AG04450 (cell line): ENCODE data around the gene DHRS4L2. TPM values are rescaled to one million over a fixed set of nuclear protein-coding genes. Genes with fewer than 3 reads are reported as not detected.
"Not testable (repeated sequence)": the region's sequence is repeated elsewhere in the genome, so short reads cannot be mapped to it uniquely, and the experiment has no call there.

Experiments
- CTCF ChIA-PET: fragments of 300-600, 350-600 bp; formaldehyde crosslinking; extraction: SDS; loops from one replicate; lab custom pipeline; 2022; ENCODE audit warnings: antibody characterized with exemption, inconsistent platforms; lab: Charles Lee
- POLR2A ChIA-PET: fragments of 350-600 bp; formaldehyde crosslinking; extraction: SDS; loops from one replicate; lab custom pipeline; 2021; ENCODE audit warnings: antibody characterized with exemption, inconsistent platforms; lab: Yijun Ruan, JAX
- DNase-seq: peaks from one replicate; pipeline ENCODE4 v3.0.0-alpha.2; 2011; ENCODE audit warnings: low read depth, low spot score
- H3K27ac ChIP-seq: one replicate; pipeline ENCODE4 v1.5.1; 2012; ENCODE audit warnings: low read depth, low read length, control low read depth
- H3K27me3 ChIP-seq: one replicate; pipeline ENCODE4 v1.6.0; 2012; ENCODE audit warnings: low read length; ENCODE audit not compliant: control insufficient read depth, insufficient read depth
- H3K4me3 ChIP-seq: 2 replicates; pipeline ENCODE4 v1.5.1; 2011; ENCODE audit warnings: mild to moderate bottlenecking, low read depth, low read length, control low read depth
- H3K9me3 ChIP-seq: 2 replicates; pipeline ENCODE4 v1.5.1; 2012; ENCODE audit warnings: low read length; ENCODE audit not compliant: control insufficient read depth, insufficient read depth
- CTCF ChIP-seq: IDR thresholded peaks from 2 replicates; pipeline ENCODE4 v1.5.1; 2011; ENCODE audit warnings: low read depth, low read length, control low read depth, inconsistent platforms
- polyA plus RNA-seq: library from polyadenylated mRNA; depleted of rRNA; stranded (reverse); fragments of >200 nt; gene quantifications from 2 replicates; pipeline ENCODE4 v1.2.3, GENCODE V29; 2011

The DHRS4L2 gene
- polyA plus RNA-seq, 1 experiment = 14.8 TPM

- H3K4me3 ChIP-seq = peak within 1 kb of the TSS; percentile 93
- peaks cover 6% of the 10 kb centered on the region for H3K9me3 ChIP-seq
- H3K27ac ChIP-seq = peak within 1 kb of the TSS; percentile 31
- DNase-seq = peak; percentile 43
- H3K27me3 ChIP-seq = no peaks in the 10 kb centered on the region
- peak; percentile 93 for TF ChIP-seq CTCF
- ChIA-PET POLR2A (no interaction called here), CTCF (interaction anchor here (0.7 to 1.6 kb wide), 5 partner anchors 21 to 975 kb away, joined by 3 to 8 read pairs (median 3); no protein-coding TSS in a partner anchor)
Observed at GRCh38 chr14:23953464-23954278, 35.1 kb upstream of the DHRS4L2 start, which contains the start of gene DHRS4. Gene DHRS4, plus strand, starts transcription at chr14:23953770. Its CDS starts 19 bp downstream, at chr14:23953789.

GRCh38 chr14:23954279-23954614, 34.5 kb upstream of the DHRS4L2 start:
- DNase-seq, H3K27ac ChIP-seq, H3K27me3 ChIP-seq, H3K9me3 ChIP-seq, POLR2A ChIA-PET: not testable (repeated sequence)
- peak overlapping the region; percentile 93 for H3K4me3 ChIP-seq
- CTCF ChIA-PET = interaction anchor here (0.6 to 1.6 kb wide), 6 partner anchors 8 to 1102 kb away, joined by 3 to 8 read pairs (median 3); no protein-coding TSS in a partner anchor

GRCh38 chr14:23954965-23955364, 33.8 kb upstream of the DHRS4L2 start:
- not testable (repeated sequence) for H3K4me3 ChIP-seq
- CTCF ChIA-PET = interaction anchor here (0.6 to 1.6 kb wide), 5 partner anchors 9 to 1103 kb away, joined by 3 to 8 read pairs (median 3); no protein-coding TSS in a partner anchor

GRCh38 chr14:23955811-23956210, 32.9 kb upstream of the DHRS4L2 start:
- DNase-seq, POLR2A ChIA-PET, H3K27ac ChIP-seq, H3K9me3 ChIP-seq, CTCF ChIA-PET, H3K4me3 ChIP-seq, H3K27me3 ChIP-seq: not testable (repeated sequence)

More at GRCh38 chr14:23954965-23955364, 33.8 kb upstream of the DHRS4L2 start:
- H3K27me3 ChIP-seq, DNase-seq, H3K27ac ChIP-seq, H3K9me3 ChIP-seq, POLR2A ChIA-PET: not testable (repeated sequence)

GRCh38 chr14:23957913-23958569, 30.7 kb upstream of the DHRS4L2 start:
- CTCF ChIA-PET = interaction anchor here (0.7 kb wide), 1 partner anchor 48 kb away, joined by 3 read pairs; no protein-coding TSS in a partner anchor
- H3K27me3 ChIP-seq, POLR2A ChIA-PET, H3K4me3 ChIP-seq, H3K27ac ChIP-seq, DNase-seq, H3K9me3 ChIP-seq: not testable (repeated sequence)

- H3K9me3 ChIP-seq, H3K27me3 ChIP-seq, H3K4me3 ChIP-seq, CTCF ChIA-PET, H3K27ac ChIP-seq, POLR2A ChIA-PET, DNase-seq: not testable (repeated sequence)
Observed at GRCh38 chr14:23960899-23961298, 27.8 kb upstream of the DHRS4L2 start.

- H3K27ac ChIP-seq, POLR2A ChIA-PET, DNase-seq, H3K4me3 ChIP-seq, CTCF ChIA-PET, H3K27me3 ChIP-seq, H3K9me3 ChIP-seq: not testable (repeated sequence)
Observed at GRCh38 chr14:23961704-23962103, 27.0 kb upstream of the DHRS4L2 start.

- POLR2A ChIA-PET, H3K4me3 ChIP-seq, H3K27ac ChIP-seq, DNase-seq, H3K27me3 ChIP-seq, H3K9me3 ChIP-seq, CTCF ChIA-PET: not testable (repeated sequence)
Observed at GRCh38 chr14:23969130-23969480, 19.6 kb upstream of the DHRS4L2 start.

GRCh38 chr14:23969481-23970282, 19.0 kb upstream of the DHRS4L2 start:
- H3K9me3 ChIP-seq, CTCF ChIA-PET, DNase-seq, POLR2A ChIA-PET, H3K27me3 ChIP-seq, H3K27ac ChIP-seq: not testable (repeated sequence)
- H3K4me3 ChIP-seq = peak overlapping the region; percentile 47

- H3K27me3 ChIP-seq, DNase-seq, CTCF ChIA-PET, H3K9me3 ChIP-seq, POLR2A ChIA-PET, H3K27ac ChIP-seq: not testable (repeated sequence)
- peak overlapping the region; percentile 47 for H3K4me3 ChIP-seq
Observed at GRCh38 chr14:23970283-23970659, 18.5 kb upstream of the DHRS4L2 start.
